Measurements from ENCODE around the gene VEZT. TPM values are rescaled to one million over a fixed set of nuclear protein-coding genes. Genes with fewer than 3 reads are reported as not detected.

The VEZT gene
- polyA plus RNA-seq, 3 donors = 14.6 to 20.6 (median 16.7) TPM

- Histone ChIP-seq H3K27ac (ENCODE audit: low read depth in 1 of 2, low read length in 2 of 2) (no peak overlapping the region), H4K20me1 (ENCODE audit: insufficient read depth, low read length) (no peaks in the 10 kb centered on the region), H3K4me2 (replicated peaks; ENCODE audit: extremely low read depth, low read length, poor library complexity, severe bottlenecking) (no peak overlapping the region), H3K4me3 (replicated peaks in 1 of 3; ENCODE audit: low read depth in 2 of 3, low read length in 3 of 3) (no peak overlapping the region), H3K4me1 (ENCODE audit: control insufficient read depth in 1 of 2, insufficient read depth in 2 of 2, low read length in 2 of 2) (no peaks in the 10 kb centered on the region), H3K9me3 (replicated peaks in 1 of 2; ENCODE audit: control insufficient read depth in 1 of 2, insufficient read depth in 1 of 2, low read length in 2 of 2) (no peaks in the 10 kb centered on the region), H3K79me2 (ENCODE audit: insufficient read depth, low read length) (no peaks in the 10 kb centered on the region), H3K27me3 (ENCODE audit: control insufficient read depth in 2 of 2, insufficient read depth in 2 of 2, low read length in 2 of 2) (no peaks in the 10 kb centered on the region), H3K36me3 (replicated peaks in 1 of 2; ENCODE audit: control insufficient read depth in 1 of 2, insufficient read depth in 2 of 2, low read length in 2 of 2) (no peaks in the 10 kb centered on the region), H3K9ac (ENCODE audit: insufficient read depth, low read length, poor library complexity, severe bottlenecking) (no peak overlapping the region), H2AFZ (ENCODE audit: insufficient read depth, low read depth, low read length, poor library complexity, severe bottlenecking) (no peak overlapping the region)
- Mint-ChIP-seq H3K27ac (no peak overlapping the region), H3K27me3 (ENCODE audit: low read depth in 3 of 3) (peaks cover 2 to 6% (median 5%) of the 10 kb centered on the region in 3 donors), H3K4me3 (no peak overlapping the region), H3K36me3 (no peaks in the 10 kb centered on the region), H3K4me1 (no peaks in the 10 kb centered on the region), H3K9me3 (peaks cover 0 to 9% (median 1%) of the 10 kb centered on the region in 7 donors)
- intact Hi-C loops (cut with micrococcal nuclease) = no loop called here
- TF ChIP-seq CTCF (IDR thresholded peaks at IDR 0.05) = no peak
- 86% methylated on average over 1 of the region's 4 CpGs for WGBS (ENCODE audit: insufficient coverage)
- DNase-seq = no peak
Measured at GRCh38 chr12:95335948-95336347, 118.3 kb downstream of the VEZT start.

DNA sequence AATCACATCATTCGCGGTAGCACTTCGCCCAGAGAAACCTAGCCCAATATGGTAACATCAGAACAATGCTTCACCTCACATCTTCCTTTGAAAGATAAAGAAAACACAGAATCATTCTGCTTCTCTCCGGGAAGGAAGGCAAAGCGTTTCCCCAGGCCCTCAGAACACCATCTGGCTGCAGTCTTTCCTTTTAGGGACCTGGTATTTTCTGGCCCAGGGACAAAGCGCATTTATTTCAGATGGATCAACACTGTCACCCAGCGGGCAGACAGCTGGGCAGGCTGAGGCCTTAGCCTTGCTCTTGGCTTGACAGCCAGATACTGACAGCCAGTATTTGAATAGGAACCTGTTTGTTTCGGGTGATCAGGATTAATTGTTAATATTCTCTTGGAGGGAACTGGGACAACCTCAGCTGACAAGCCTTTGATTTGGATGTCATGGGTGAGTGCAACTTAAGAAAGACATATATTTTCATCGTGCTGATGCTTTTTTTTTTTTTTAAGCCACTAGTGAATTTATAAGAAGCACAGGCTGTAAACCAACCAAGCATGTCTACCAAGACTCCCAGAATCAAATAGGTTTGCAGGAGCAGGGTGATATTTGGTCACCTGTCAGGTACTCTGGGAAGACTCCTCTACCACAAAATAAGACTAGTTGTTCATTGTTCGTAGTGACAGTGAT is 118.9 kb downstream of the VEZT start:
- H3K27me3 Mint-ChIP-seq (ENCODE audit: low read depth in 3 of 3) = peaks cover 2 to 6% (median 5%) of the 10 kb centered on the region in 3 donors
- H3K36me3 ChIP-seq (replicated peaks in 1 of 2; ENCODE audit: control insufficient read depth in 1 of 2, insufficient read depth in 2 of 2, low read length in 2 of 2) = no peaks in the 10 kb centered on the region
- no peak overlapping the region for H3K9ac ChIP-seq (ENCODE audit: insufficient read depth, low read length, poor library complexity, severe bottlenecking)
- H3K36me3 Mint-ChIP-seq = no peaks in the 10 kb centered on the region
- no peaks in the 10 kb centered on the region for H3K27me3 ChIP-seq (ENCODE audit: control insufficient read depth in 2 of 2, insufficient read depth in 2 of 2, low read length in 2 of 2)
- H3K4me1 Mint-ChIP-seq = no peaks in the 10 kb centered on the region
- no peak for TF ChIP-seq CTCF (IDR thresholded peaks at IDR 0.05)
- no peak overlapping the region for H3K4me3 ChIP-seq (replicated peaks in 1 of 3; ENCODE audit: low read depth in 2 of 3, low read length in 3 of 3)
- no peak for DNase-seq
- no peak overlapping the region for H2AFZ ChIP-seq (ENCODE audit: insufficient read depth, low read depth, low read length, poor library complexity, severe bottlenecking)
- H3K79me2 ChIP-seq (ENCODE audit: insufficient read depth, low read length) = no peaks in the 10 kb centered on the region
- H3K4me1 ChIP-seq (ENCODE audit: control insufficient read depth in 1 of 2, insufficient read depth in 2 of 2, low read length in 2 of 2) = no peaks in the 10 kb centered on the region
- intact Hi-C loops (cut with micrococcal nuclease) = no loop called here
- H3K9me3 Mint-ChIP-seq = peaks cover 0 to 9% (median 1%) of the 10 kb centered on the region in 7 donors
- H4K20me1 ChIP-seq (ENCODE audit: insufficient read depth, low read length) = no peaks in the 10 kb centered on the region
- WGBS (ENCODE audit: insufficient coverage) = 65% methylated on average over 4 of the region's 10 CpGs
- H3K27ac Mint-ChIP-seq = no peak overlapping the region
- H3K9me3 ChIP-seq (replicated peaks in 1 of 2; ENCODE audit: control insufficient read depth in 1 of 2, insufficient read depth in 1 of 2, low read length in 2 of 2) = no peaks in the 10 kb centered on the region
- H3K27ac ChIP-seq (ENCODE audit: low read depth in 1 of 2, low read length in 2 of 2) = no peak overlapping the region
- no peak overlapping the region for H3K4me2 ChIP-seq (replicated peaks; ENCODE audit: extremely low read depth, low read length, poor library complexity, severe bottlenecking)
- no peak overlapping the region for H3K4me3 Mint-ChIP-seq

All from CD14-positive monocyte (primary cell).